HG03039 (cell line): Measurements from ENCODE around the gene FRMD6.
"Not testable (repeated sequence)": the region's sequence is repeated elsewhere in the genome, so short reads cannot be mapped to it uniquely, and the experiment has no call there.

Source experiments
- ATAC-seq: cut with Tn5 transposase; IDR thresholded peaks from one replicate; pipeline ENCODE4 v1.9.1; 2021; ENCODE audit warnings: mild to moderate bottlenecking, moderate library complexity; ENCODE audit not compliant: unreplicated experiment

Gene FRMD6

GRCh38 chr14:51628238-51628637 is 23.5 kb upstream of the FRMD6 start:
- no peak for ATAC-seq

GRCh38 chr14:51630987-51631386 is 20.7 kb upstream of the FRMD6 start:
- no peak for ATAC-seq

GRCh38 chr14:51633298-51633697 is 18.4 kb upstream of the FRMD6 start:
- not testable (repeated sequence) for ATAC-seq

GRCh38 chr14:51636109-51636508 is 15.6 kb upstream of the FRMD6 start:
- no peak for ATAC-seq

GRCh38 chr14:51638071-51638944 is 13.4 kb upstream of the FRMD6 start:
- ATAC-seq: no peak

- ATAC-seq: no peak
Measured at GRCh38 chr14:51639668-51640316, 11.9 kb upstream of the FRMD6 start.

- ATAC-seq: no peak
Measured at GRCh38 chr14:51643140-51643539, 8.6 kb upstream of the FRMD6 start.

GRCh38 chr14:51644217-51644933 is 7.3 kb upstream of the FRMD6 start:
- no peak for ATAC-seq

- no peak for ATAC-seq
Measured at GRCh38 chr14:51648296-51648695, 3.4 kb upstream of the FRMD6 start.

- ATAC-seq: no peak
Measured at GRCh38 chr14:51650716-51651387, 858 bp upstream of the FRMD6 start.

GRCh38 chr14:51652168-51653078 is 713 bp downstream of the FRMD6 start:
- peak; percentile 33 for ATAC-seq

- ATAC-seq: no peak
Measured at GRCh38 chr14:51653079-51653774, 1.5 kb downstream of the FRMD6 start.

- ATAC-seq: no peak
Measured at GRCh38 chr14:51653775-51654532, 2.2 kb downstream of the FRMD6 start.

GRCh38 chr14:51654533-51654845 is 2.8 kb downstream of the FRMD6 start:
- ATAC-seq: no peak

GRCh38 chr14:51657762-51658161 is 6.1 kb downstream of the FRMD6 start:
- ATAC-seq: no peak

GRCh38 chr14:51658441-51659173 is 6.9 kb downstream of the FRMD6 start:
- no peak for ATAC-seq

- no peak for ATAC-seq
Measured at GRCh38 chr14:51660741-51661140, 9.0 kb downstream of the FRMD6 start.

- no peak for ATAC-seq
Measured at GRCh38 chr14:51661504-51661903, 9.8 kb downstream of the FRMD6 start.
